ENCODE data around the gene ERBB4.

DNA sequence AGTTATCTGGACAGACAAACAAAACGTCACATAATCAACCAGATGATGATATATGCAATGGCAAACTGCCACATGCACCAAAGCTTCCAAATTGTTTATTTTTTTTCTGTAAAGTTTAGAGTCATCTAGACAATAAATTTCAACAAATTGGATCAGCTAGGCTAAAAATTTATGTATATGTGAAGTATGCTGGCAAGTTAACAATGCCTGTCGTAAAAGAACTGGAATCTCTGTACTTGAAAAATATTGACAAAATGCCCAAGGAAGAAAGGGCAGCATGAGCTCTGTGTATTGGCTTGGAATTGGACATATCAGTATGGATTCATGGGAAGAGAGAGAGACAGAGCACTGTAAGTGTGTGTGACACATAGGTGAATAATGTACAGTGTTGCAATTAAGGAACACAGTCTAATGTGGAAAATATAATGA lies 309.8 kb downstream of the ERBB4 start:
- TF ChIP-seq, protein P1, sequence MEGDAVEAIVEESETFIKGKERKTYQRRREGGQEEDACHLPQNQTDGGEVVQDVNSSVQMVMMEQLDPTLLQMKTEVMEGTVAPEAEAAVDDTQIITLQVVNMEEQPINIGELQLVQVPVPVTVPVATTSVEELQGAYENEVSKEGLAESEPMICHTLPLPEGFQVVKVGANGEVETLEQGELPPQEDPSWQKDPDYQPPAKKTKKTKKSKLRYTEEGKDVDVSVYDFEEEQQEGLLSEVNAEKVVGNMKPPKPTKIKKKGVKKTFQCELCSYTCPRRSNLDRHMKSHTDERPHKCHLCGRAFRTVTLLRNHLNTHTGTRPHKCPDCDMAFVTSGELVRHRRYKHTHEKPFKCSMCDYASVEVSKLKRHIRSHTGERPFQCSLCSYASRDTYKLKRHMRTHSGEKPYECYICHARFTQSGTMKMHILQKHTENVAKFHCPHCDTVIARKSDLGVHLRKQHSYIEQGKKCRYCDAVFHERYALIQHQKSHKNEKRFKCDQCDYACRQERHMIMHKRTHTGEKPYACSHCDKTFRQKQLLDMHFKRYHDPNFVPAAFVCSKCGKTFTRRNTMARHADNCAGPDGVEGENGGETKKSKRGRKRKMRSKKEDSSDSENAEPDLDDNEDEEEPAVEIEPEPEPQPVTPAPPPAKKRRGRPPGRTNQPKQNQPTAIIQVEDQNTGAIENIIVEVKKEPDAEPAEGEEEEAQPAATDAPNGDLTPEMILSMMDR (IDR thresholded peaks at IDR 0.05): no peak
- TF ChIP-seq POLR2A (IDR thresholded peaks at IDR 0.05) (no peak), EP300 (IDR thresholded peaks at IDR 0.05) (no peak)

Measured in ovary (tissue), 3 donors.